K562 (cell line): Measurements from ENCODE around the gene RREB1. TPM values are rescaled to one million over a fixed set of nuclear protein-coding genes. Genes with fewer than 3 reads are reported as not detected.

Experiments
- ATF6 ChIP-seq: sonication (generic); formaldehyde crosslinking; IDR thresholded peaks from 2 replicates; pipeline ENCODE4 v1.4.0; 2020; ENCODE audit warnings: mild to moderate bottlenecking, missing genetic modification reagents
- CREM ChIP-seq: IDR thresholded peaks from 2 replicates; pipeline ENCODE4 v1.6.1; 2014; ENCODE audit warnings: antibody characterized with exemption, low read depth
- DLX4 ChIP-seq: fragments of 250-450 bp; sonication (Bioruptor Pico); IDR thresholded peaks from 2 replicates; pipeline ENCODE4 v1.6.1; 2021; ENCODE audit warnings: mild to moderate bottlenecking
- GTF2E2 ChIP-seq: fragments of 200-800 bp; sonication (Bioruptor generic); IDR thresholded peaks from 2 replicates; pipeline ENCODE4 v1.6.1; 2016; ENCODE audit warnings: missing genetic modification characterization, missing compliant biosample characterization
- HDAC3 ChIP-seq: fragments of 450-650 bp; IDR thresholded peaks from 2 replicates; pipeline ENCODE4 v1.6.1; 2018; ENCODE audit warnings: borderline replicate concordance, mild to moderate bottlenecking, moderate library complexity; ENCODE audit not compliant: partially characterized antibody
- JUNB ChIP-seq: fragments of 450-650 bp; formaldehyde crosslinking; conservative IDR thresholded peaks from 2 replicates; pipeline ENCODE4 v1.4.0; 2020; ENCODE audit warnings: mild to moderate bottlenecking
- MLLT1 ChIP-seq, 2 experiments: fragments of 450-650 bp; IDR thresholded peaks; 2 replicates each; pipeline ENCODE4 v1.6.1; 2016
- MYBL2 ChIP-seq, 2 experiments: fragments of 450-650 bp in 1 of 2; sonication (generic) in 1 of 2; formaldehyde crosslinking in 1 of 2; IDR thresholded peaks; 2 replicates each; pipeline versions ENCODE4 v1.6.1 to v1.8.1; 2017 to 2022; ENCODE audit warnings: borderline replicate concordance in 1 of 2, inconsistent platforms in 1 of 2, low read depth in 1 of 2, mild to moderate bottlenecking in 1 of 2, missing genetic modification reagents in 1 of 2, moderate library complexity in 1 of 2
- SMAD2 ChIP-seq: fragments of 150-350 bp; IDR thresholded peaks from 2 replicates; pipeline ENCODE4 v1.6.1; 2014; ENCODE audit warnings: low read depth, mild to moderate bottlenecking, low read length
- SNRNP70 ChIP-seq: fragments of 200-400 bp; formaldehyde crosslinking; optimal IDR thresholded peaks from 2 replicates; pipeline ENCODE3; 2017; ENCODE audit warnings: low read depth, low read length
- TAL1 ChIP-seq: fragments of 450-650 bp; IDR thresholded peaks from 2 replicates; pipeline ENCODE4 v1.6.1; 2016; ENCODE audit warnings: mild to moderate bottlenecking
- ZBTB40 ChIP-seq, 2 experiments: fragments of 450-650 bp in 1 of 2; sonication (generic) in 1 of 2; formaldehyde crosslinking in 1 of 2; IDR thresholded peaks; 2 replicates each; pipeline versions ENCODE4 v1.7.1 to v1.9.0; 2016 to 2022; ENCODE audit warnings: inconsistent platforms in 1 of 2, mild to moderate bottlenecking in 1 of 2, missing genetic modification reagents in 1 of 2
- ZNF174 ChIP-seq: fragments of 250-450 bp; sonication (Bioruptor Pico); IDR thresholded peaks from 2 replicates; pipeline ENCODE4 v1.4.0; 2020; ENCODE audit warnings: mild to moderate bottlenecking
- ZNF274 ChIP-seq: IDR thresholded peaks from 2 replicates; pipeline ENCODE4 v1.6.1; 2011; ENCODE audit warnings: low read depth, mild to moderate bottlenecking, low read length, moderate library complexity, borderline replicate concordance
- polyA plus RNA-seq, 8 experiments: library from polyadenylated mRNA; depleted of rRNA in 4 of 8; stranded (reverse) in 5 of 8; unstranded in 3 of 8; fragments of >200 nt; fragmentation: Nextera tagmentation in 2 of 8; fragmentation: Illumina TruSeq in 1 of 8; extraction: Ambion mirVana in 2 of 8; extraction: Trizol in 1 of 8; gene quantifications; 2 replicates each; pipeline versions ENCODE4 v1.2.1 to v1.2.3, GENCODE V29; 2011 to 2014; ENCODE audit warnings: inconsistent platforms in 1 of 8, missing spikeins in 1 of 8
- total RNA-seq, 7 experiments: library from RNA; depleted of rRNA in 6 of 7; stranded (reverse); fragments of >200 nt in 6 of 7; fragmentation: Illumina TruSeq in 2 of 7; extraction: Trizol in 2 of 7; gene quantifications; 2 replicates each; pipeline versions ENCODE4 v1.2.1 to v1.2.3, GENCODE V29; 2011 to 2021; ENCODE audit warnings: low replicate concordance in 1 of 7

The RREB1 gene
- total and polyA plus RNA-seq, 9 of the 15 experiments (the other 6 are each of a cell fraction or from before 2014, with no cell fraction given), result 3.3 to 64.2 (median 19.3) TPM

GRCh38 chr6:7150381-7151064, 42.8 kb downstream of the RREB1 start (continued):
- TF ChIP-seq ZBTB40 (IDR thresholded peaks at IDR 0.05) (no peak), ZBTB40 (CRISPR knock-in tag; IDR thresholded peaks at IDR 0.05) (no peak), DLX4 (CRISPR knock-in tag) (no peak), ZNF174 (CRISPR knock-in tag) (no peak), MLLT1 (IDR thresholded peaks at IDR 0.05) (peak in 1 of 2 experiments; percentile 56; a peak in 1 of 4 replicates), ATF6 (CRISPR knock-in tag) (no peak), HDAC3 (no peak), SNRNP70 (no peak), CREM (0 out of 2 replicates have a peak, but pooled peaks have one; percentile 36), ZNF274 (no peak), SMAD2 (no peak), GTF2E2 (no peak), JUNB (CRISPR knock-in tag) (no peak), MYBL2 (IDR thresholded peaks at IDR 0.05; ENCODE audit: low read depth) (no peak), MYBL2 (CRISPR knock-in tag; IDR thresholded peaks at IDR 0.05; ENCODE audit: borderline replicate concordance) (no peak), TAL1 (no peak)
